GM21786 (cell line): Measurements from ENCODE around the gene PRSS56.

Experiments used
- ATAC-seq: cut with Tn5 transposase; IDR thresholded peaks from one replicate; pipeline ENCODE4 v1.9.1; 2021; ENCODE audit not compliant: unreplicated experiment

Gene PRSS56

GRCh38 chr2:232540441-232541041 lies 20.4 kb downstream of the PRSS56 start:
- ATAC-seq: no peak

DNA sequence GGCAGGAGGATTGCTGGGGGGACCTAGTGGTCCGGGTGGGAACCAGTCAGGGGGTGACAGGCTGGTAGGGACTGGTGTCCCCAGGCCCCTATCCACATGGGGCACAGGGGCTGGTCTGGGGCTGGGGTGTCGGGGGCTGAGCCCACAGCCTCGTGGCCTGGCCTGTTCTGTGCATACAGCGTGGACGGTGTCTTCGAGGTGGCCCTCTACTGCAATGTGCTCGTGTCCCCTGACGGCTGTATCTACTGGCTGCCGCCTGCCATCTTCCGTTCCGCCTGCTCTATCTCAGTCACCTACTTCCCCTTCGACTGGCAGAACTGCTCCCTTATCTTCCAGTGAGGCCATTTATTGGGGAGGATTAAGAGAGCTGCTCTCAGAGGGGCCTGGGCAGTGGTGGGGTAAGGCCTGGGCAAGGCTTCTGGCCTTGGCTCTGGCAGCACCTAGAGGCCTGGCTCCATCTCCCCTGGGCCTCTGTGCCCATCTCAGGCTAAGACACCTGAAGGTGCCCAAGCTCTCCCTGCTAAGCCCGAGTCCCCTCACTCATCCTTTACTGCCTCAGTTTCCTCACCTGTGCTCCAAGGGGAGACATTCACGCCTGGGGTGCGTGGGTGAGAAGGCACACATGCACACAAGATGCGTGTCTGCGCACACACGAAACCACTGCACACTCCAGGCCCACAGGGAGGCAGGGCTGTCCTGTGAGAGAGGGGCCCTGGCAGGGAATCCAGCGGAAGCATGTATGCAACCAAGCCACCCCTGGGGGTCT lies 21.2 kb downstream of the PRSS56 start:
- no peak for ATAC-seq

GRCh38 chr2:232541961-232542714 lies 21.9 kb downstream of the PRSS56 start:
- ATAC-seq: no peak

- no peak for ATAC-seq
Observed at GRCh38 chr2:232542715-232543467, 22.7 kb downstream of the PRSS56 start.

DNA sequence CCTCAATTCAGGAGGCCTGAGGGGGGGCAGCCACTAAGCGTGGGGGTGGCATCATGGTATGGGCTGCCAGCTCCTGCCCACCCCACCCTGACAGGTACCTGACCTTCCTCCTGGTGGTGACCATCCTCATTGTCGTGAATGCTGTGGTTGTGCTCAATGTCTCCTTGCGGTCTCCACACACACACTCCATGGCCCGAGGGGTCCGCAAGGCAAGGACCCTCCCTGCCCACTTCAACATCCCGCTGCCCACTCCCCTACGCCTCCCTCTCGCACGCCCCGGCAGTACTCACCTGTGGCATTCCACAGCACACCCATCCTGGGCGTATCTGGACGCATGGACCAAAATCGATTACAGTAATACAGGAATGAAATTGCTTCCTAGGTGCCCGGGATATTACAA lies 23.3 kb downstream of the PRSS56 start:
- no peak for ATAC-seq

GRCh38 chr2:232543928-232544631 lies 23.9 kb downstream of the PRSS56 start:
- ATAC-seq: no peak

- no peak for ATAC-seq
Observed at GRCh38 chr2:232544674-232545073, 24.5 kb downstream of the PRSS56 start.

DNA sequence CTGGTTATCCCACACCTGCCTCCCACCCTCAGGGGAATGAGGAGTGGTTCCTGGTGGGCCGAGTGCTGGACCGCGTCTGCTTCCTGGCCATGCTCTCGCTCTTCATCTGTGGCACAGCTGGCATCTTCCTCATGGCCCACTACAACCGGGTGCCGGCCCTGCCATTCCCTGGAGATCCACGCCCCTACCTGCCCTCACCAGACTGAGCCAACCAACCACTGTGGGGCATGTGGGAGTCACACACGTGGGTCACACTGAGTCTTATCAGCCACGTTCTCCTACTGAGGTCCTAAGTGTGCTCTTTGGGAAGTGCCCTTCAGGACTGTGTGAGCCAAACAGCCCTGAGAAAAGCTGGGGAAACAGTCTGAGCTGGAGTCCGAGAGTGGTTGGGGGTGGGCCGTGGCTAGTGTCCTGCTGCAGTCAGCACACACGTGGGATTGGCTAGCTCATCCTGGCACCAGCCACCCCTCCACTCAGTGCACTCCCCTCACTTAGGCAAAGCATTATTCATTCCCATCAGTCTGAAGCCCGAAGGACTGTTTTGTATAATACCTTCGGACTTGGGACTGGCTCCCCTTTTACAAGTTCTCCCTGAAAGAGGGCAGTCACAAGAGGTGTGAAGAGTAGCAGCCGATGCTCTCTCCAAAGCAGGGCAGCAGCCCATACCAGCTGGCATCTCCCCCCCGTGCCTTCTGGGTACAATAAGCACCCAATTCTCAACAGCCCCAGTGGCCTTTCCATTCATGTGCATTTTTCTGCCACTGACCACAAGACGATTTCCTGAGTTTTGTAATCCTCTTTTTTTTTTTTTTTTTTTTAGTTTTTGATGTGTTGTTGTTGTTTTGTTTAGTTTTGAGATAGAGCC lies 25.6 kb downstream of the PRSS56 start:
- ATAC-seq: no peak

DNA sequence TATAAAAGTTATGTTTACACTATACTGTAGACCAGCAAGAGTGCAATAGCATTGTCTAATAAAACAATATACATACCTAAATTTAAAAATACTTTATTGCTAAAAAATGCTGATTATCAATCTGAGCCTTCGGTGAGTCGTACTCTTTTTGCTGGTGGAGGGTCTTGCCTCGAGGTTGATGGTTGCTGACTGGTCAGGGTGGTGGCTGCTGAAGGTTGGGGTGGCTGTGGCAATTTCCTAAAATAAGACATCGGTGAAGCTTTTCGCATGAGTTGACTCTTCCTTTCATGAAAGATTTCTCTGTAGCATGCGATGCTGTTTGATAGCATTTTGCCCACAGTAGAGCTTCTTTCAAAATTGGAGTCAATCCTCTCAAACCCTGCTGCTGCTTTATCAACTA lies 27.8 kb downstream of the PRSS56 start:
- ATAC-seq: no peak

- no peak for ATAC-seq
Observed at GRCh38 chr2:232549655-232550353, 29.6 kb downstream of the PRSS56 start.

GRCh38 chr2:232550354-232551249 lies 30.4 kb downstream of the PRSS56 start, which contains the start of the genes EIF4E2 and TIGD1:
Gene EIF4E2 (plus strand): TSS chr2:232550689. CDS start chr2:232550725, 36 bp downstream.
Gene TIGD1 (minus strand): TSS chr2:232550557. CDS start chr2:232549882, 675 bp downstream.
- peak; percentile 95 for ATAC-seq

DNA sequence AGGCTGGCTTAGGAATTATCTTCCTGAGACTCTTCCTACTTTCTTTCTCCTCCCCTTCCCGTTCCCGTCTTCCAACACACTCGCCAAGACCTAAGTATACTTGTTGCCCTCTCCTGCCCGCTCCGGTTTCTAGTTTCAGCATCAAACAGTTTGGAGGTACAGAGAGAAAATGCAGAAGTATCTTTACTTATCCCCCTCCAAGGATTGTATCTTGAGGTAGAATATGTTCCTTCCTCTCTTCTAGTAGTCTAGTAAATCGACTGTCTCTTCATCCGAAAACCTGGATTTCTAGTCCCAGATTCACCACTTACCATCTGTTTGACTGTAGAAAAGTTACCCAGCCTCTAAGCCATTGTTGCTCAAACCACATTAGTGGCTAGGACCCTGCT lies 31.1 kb downstream of the PRSS56 start:
- no peak for ATAC-seq

GRCh38 chr2:232551776-232552175 lies 31.6 kb downstream of the PRSS56 start:
- ATAC-seq: no peak

DNA sequence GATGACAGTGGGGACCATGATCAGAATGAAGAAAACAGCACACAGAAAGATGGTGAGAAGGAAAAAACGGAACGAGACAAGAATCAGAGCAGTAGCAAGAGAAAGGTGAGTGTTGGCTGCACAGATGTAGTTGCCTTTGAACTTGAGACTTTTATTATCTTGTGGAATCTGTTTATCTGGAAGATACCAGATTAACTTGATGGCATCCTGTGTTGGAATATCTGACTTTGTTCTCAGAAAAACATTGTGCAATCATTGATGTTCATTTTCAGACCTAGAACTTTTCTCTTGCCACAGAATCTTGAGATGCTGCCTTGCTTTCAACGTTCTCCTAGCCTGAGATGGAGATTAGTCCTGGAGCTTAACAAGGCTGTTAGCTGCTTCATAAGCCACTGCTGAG lies 36.2 kb downstream of the PRSS56 start:
- no peak for ATAC-seq

DNA sequence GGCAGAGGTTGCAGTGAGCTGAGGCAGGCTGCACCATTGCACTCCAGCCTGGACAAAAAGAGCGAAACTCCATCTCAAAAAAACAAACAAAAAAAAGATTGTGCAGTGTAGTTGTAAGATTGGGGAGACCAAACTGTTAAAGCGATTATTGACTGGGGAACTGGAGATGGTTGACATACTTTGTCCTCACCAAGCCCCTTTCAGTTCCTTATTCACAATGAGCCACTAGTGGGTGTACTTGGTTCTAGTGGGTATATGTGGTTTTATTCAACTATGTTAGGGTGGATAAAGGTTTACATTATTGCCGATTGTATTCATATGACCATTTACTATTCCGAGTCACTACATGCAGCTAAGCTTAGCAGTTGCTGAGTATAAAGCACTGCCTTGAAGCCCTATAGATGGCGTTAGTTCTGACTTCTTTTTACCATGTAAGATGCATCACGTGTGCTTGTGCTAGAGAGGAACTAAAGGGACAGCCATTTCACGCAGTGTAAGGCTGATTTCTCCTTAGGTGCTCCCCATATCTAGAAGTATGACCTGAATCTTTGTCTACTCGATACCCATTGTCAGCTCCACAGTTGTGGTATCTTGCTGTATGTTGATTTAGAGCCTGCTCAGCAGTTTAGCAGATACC lies 42.4 kb downstream of the PRSS56 start:
- no peak for ATAC-seq

DNA sequence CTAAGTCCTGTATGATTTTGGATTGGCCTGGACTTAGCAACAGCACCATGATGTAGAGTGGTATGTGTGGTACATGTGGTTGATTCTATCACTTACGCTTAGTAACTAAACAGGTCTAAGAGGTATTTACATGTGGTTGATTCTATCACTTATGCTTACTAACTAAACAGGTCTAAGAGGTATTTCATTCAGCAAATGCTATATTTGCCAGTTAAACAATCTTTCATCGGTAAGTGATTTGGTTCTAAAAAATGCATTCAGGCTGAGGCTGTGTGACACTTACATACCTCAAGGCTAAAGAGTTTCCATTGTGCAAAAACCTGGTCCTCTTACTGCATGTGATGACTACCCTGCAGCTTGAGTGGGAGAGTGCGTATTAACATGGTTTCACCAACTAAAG lies 43.4 kb downstream of the PRSS56 start:
- ATAC-seq: no peak

GRCh38 chr2:232567721-232568120 lies 47.5 kb downstream of the PRSS56 start:
- no peak for ATAC-seq
